ENCODE measurements around the gene TAAR8. TPM values are rescaled to one million over a fixed set of nuclear protein-coding genes. Genes with fewer than 3 reads are reported as not detected.

TAAR8 gene
- total RNA-seq, 1 donor from 2014 or later = not detected

DNA sequence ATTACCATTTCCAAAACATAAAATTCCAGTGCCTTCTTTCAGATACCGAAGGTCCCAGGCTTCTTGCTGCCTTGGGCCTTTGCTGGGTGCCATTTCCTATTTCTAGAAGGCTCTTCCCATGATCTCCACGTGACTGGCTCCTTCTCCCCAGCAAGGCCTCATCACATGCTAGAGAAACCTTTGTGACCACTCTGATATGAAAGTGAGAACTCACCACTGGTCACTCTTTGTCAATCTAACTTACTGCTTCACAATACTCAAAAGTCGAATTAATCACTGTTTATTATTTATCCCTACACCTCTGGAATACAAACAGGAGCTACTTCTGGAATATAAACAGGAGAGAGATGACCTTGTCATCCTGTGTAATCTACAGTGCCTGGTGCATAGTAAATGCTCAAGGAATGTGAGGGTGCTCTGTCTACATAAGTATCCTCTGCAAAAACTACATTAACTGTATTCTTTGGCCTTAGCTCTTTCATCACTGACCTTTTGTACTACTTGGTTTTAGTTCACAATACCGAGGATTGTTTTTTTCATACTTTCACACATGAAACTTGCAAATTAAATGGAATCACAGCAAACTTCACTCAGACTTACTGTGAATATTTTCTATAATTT, 41.2 kb upstream of the TAAR8 start:
- peak overlapping the region; percentile 75 for H3K27ac Mint-ChIP-seq
- DNase-seq (ENCODE audit: low spot score in 2 of 2, unreplicated experiment in 2 of 2) = no peak
- H3K36me3 Mint-ChIP-seq = peaks cover 20% of the 10 kb centered on the region
- TF ChIP-seq, protein P1, sequence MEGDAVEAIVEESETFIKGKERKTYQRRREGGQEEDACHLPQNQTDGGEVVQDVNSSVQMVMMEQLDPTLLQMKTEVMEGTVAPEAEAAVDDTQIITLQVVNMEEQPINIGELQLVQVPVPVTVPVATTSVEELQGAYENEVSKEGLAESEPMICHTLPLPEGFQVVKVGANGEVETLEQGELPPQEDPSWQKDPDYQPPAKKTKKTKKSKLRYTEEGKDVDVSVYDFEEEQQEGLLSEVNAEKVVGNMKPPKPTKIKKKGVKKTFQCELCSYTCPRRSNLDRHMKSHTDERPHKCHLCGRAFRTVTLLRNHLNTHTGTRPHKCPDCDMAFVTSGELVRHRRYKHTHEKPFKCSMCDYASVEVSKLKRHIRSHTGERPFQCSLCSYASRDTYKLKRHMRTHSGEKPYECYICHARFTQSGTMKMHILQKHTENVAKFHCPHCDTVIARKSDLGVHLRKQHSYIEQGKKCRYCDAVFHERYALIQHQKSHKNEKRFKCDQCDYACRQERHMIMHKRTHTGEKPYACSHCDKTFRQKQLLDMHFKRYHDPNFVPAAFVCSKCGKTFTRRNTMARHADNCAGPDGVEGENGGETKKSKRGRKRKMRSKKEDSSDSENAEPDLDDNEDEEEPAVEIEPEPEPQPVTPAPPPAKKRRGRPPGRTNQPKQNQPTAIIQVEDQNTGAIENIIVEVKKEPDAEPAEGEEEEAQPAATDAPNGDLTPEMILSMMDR (IDR thresholded peaks at IDR 0.05; ENCODE audit: unreplicated experiment) = no peak
- peaks cover 10% of the 10 kb centered on the region for H3K27me3 Mint-ChIP-seq (ENCODE audit: low read depth)
- H3K9me3 Mint-ChIP-seq = peaks cover 8% of the 10 kb centered on the region
- peaks cover 30% of the 10 kb centered on the region for H3K4me1 Mint-ChIP-seq
- peak overlapping the region; percentile 82 for H3K4me3 Mint-ChIP-seq

DNA sequence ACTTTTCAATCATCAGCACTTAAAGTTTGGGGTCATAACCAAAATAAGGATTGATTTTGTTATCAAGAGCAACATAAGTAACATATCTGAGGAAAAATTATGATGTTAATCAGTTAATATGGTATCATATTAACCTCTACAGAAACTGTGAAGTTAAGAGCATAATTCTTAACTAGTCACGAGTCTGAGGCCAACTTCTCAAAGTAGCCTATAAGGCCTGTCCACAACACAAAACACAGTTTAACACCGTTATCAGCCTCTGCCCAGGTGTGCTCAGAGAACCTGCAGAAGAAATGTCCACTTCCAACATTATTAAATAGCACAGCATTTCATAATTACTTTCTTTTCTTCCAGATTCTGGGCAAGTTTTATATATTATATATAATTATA, 40.6 kb upstream of the TAAR8 start:
- Mint-ChIP-seq H3K4me3 (peak overlapping the region; percentile 82), H3K9me3 (peaks cover 6% of the 10 kb centered on the region), H3K4me1 (peaks cover 30% of the 10 kb centered on the region), H3K27ac (peak overlapping the region; percentile 91), H3K27me3 (ENCODE audit: low read depth) (peaks cover 14% of the 10 kb centered on the region), H3K36me3 (peaks cover 18% of the 10 kb centered on the region)
- TF ChIP-seq, protein P1 (IDR thresholded peaks at IDR 0.05; ENCODE audit: unreplicated experiment) = no peak
- DNase-seq (ENCODE audit: low spot score in 2 of 2, unreplicated experiment in 2 of 2) = no peak

DNA sequence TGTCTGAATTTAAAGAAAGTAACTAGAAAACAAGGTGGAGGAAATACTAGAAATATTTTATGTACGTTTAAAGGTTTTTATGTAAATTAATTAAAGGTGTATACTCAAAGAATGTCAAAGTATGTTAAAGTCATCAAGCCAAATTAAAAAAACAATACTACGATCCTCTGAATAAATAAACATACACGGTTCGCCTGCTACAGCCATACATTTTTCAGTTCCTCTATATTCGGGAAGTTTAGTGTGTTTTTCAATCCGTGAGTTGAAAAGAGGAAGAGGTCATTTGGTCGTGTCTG, 40.2 kb upstream of the TAAR8 start:
- H3K27ac Mint-ChIP-seq = peak overlapping the region; percentile 91
- H3K36me3 Mint-ChIP-seq = peaks cover 15% of the 10 kb centered on the region
- DNase-seq (ENCODE audit: low spot score in 2 of 2, unreplicated experiment in 2 of 2) = no peak
- TF ChIP-seq, protein P1 (IDR thresholded peaks at IDR 0.05; ENCODE audit: unreplicated experiment) = no peak
- H3K9me3 Mint-ChIP-seq = peaks cover 5% of the 10 kb centered on the region
- peaks cover 30% of the 10 kb centered on the region for H3K4me1 Mint-ChIP-seq
- H3K27me3 Mint-ChIP-seq (ENCODE audit: low read depth) = peaks cover 17% of the 10 kb centered on the region
- peak overlapping the region; percentile 82 for H3K4me3 Mint-ChIP-seq

DNA sequence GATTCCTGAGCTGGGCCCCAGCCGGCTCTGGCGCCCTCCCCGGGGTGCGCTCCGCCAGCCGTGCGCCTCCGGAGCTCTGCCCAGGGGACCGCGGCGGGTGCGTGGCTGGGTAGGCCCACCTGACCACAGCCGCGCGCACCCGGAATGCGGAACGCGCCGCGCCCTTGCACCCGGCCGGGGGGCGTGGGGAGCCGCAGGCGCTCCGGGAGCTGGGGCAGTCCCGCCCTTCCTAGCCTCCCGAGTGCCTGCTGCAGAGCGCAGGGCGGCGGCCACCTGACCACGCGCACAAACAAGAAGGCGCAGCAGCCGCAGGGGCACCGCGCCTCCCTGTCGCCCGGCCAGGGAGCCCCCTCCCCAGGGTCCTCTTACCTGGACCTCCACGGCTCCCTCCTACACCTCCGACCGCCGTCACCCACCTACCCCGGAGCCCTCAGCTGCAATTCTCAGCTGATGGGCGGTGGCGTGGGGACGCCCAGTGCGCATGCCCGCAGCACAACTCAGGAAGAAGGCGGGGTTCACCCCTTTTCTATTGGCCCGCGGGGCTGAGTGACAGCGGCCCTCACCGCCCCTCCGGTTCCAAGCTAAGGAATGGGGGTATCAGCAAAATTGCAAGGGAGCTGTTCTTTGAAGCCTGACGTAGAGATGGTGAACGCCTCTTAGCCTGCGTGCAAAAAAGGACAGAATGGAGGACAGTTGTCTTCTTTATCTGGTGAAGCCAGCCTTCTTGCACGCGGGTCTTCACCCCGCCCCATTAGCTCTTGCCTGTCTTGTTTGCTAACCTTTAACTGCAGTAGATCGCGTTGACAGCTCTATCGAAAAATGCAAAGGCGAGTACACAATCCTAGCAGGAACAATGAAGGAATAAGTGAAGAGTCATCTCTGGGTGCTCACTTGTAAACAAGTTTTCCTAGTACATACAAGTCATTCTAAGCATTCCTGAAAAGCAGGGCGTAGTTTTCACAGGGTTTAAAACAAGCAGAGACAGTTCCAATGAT, 39.5 kb upstream of the TAAR8 start, which contains the start of gene STX7:
TSS of gene STX7 (minus strand) at position 479 of the 995 bp plus-strand sequence. CDS start 9,586 bp downstream, outside the sequence.
- peak; percentile 82 to 92 for DNase-seq (ENCODE audit: low spot score in 2 of 2, unreplicated experiment in 2 of 2)
- TF ChIP-seq, protein P1 (IDR thresholded peaks at IDR 0.05; ENCODE audit: unreplicated experiment) = no peak

DNA sequence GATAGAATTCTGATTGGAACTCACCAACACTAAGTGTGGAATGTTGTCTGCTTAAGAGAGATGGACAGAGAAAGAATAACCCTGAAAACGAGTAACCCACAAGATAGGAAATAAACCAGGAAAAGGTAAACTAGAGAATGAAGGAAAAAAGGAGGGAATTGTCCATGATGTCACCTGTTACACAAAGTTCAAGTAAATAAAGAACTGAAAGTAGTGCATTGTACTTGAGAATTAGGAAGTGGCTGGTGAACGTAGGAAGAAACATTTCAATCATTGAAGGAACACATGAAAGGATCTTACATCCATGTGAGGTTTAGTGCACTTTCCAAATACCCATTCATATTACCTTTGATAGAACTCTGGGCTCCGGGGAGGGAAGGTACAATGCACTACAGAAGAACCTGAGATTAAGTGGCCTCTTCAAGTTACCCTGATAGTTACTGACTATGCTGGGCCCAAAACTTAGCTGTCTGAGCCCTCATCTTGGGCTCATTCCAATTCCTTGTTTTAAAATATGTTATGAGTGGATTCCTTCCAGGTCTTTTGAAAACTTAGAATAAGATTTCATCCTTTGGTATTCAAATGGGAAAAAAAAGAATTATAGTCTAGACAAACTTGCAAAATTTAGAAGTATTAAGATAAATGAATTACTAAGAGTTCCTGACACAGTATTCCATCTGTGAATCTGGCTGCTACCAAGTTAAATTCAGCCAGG, 38.5 kb upstream of the TAAR8 start:
- peaks cover 18% of the 10 kb centered on the region for H3K27me3 Mint-ChIP-seq (ENCODE audit: low read depth)
- H3K9me3 Mint-ChIP-seq = no peaks in the 10 kb centered on the region
- no peaks in the 10 kb centered on the region for H3K36me3 Mint-ChIP-seq
- TF ChIP-seq, protein P1 (IDR thresholded peaks at IDR 0.05; ENCODE audit: unreplicated experiment) = no peak
- peak overlapping the region; percentile 99 for H3K4me3 Mint-ChIP-seq
- peaks cover 30% of the 10 kb centered on the region for H3K4me1 Mint-ChIP-seq
- no peak for DNase-seq (ENCODE audit: low spot score in 2 of 2, unreplicated experiment in 2 of 2)
- H3K27ac Mint-ChIP-seq = peak overlapping the region; percentile 98

More for the DNA sequence above, 39.5 kb upstream of the TAAR8 start, which contains the start of gene STX7:
- Mint-ChIP-seq H3K4me1 (peaks cover 30% of the 10 kb centered on the region), H3K36me3 (peaks cover 9% of the 10 kb centered on the region), H3K4me3 (peak within 1 kb of the TSS; percentile 99), H3K9me3 (no peaks in the 10 kb centered on the region), H3K27me3 (ENCODE audit: low read depth) (peaks cover 18% of the 10 kb centered on the region), H3K27ac (peak within 1 kb of the TSS; percentile 98)
